ENCODE measurements around the gene FTH1. TPM values are rescaled to one million over a fixed set of nuclear protein-coding genes. Genes with fewer than 3 reads are reported as not detected.
A peak's percentile ranks its signal among the peaks of the same experiment; 100 is the strongest.
"Not testable (repeated sequence)": the region's sequence is repeated elsewhere in the genome, so short reads cannot be mapped to it uniquely, and the experiment has no call there.

Gene FTH1
- total RNA-seq, 1 experiment from 2014 or later: 6,804 TPM

GRCh38 chr11:61968758-61969390 is 1.4 kb upstream of the FTH1 start:
- H3F3A ChIP-seq (ENCODE audit: insufficient read depth, low read depth): peaks cover 93% of the 10 kb centered on the region
- H3K27ac ChIP-seq: peak overlapping the region; percentile 99
- peaks cover 67% of the 10 kb centered on the region for H3K79me2 ChIP-seq (ENCODE audit: low read depth)
- no peak overlapping the region for H2AFZ ChIP-seq
- peaks cover 63% of the 10 kb centered on the region for H3K4me1 ChIP-seq (replicated peaks; ENCODE audit: insufficient read depth)
- peak overlapping the region; percentile 99 for H3K4me2 ChIP-seq
- peaks cover 31% of the 10 kb centered on the region for H3K36me3 ChIP-seq (ENCODE audit: low read depth)
- no peak for TF ChIP-seq EZH2 (IDR thresholded peaks at IDR 0.05; ENCODE audit: low read depth)
- TF ChIP-seq CTCF (conservative IDR thresholded peaks at IDR 0.05): no peak
- H3K9me3 ChIP-seq (ENCODE audit: insufficient read depth, low read depth): no peaks in the 10 kb centered on the region
- DNase-seq: peak in 1 of 2 experiments; percentile 47
- intact Hi-C loops (cut with micrococcal nuclease; ENCODE audit: unreplicated experiment): loop anchor here (5.0 kb wide), 1 partner anchor 888 kb away; no protein-coding TSS in a partner anchor
- no TSS peak for BruUV-seq (replicated peaks)
- CTCF ChIA-PET: interaction anchor here (0.6 to 2.0 kb wide), 3 partner anchors 46 to 107 kb away, joined by 3 to 8 read pairs (median 3); no protein-coding TSS in a partner anchor
- POLR2A ChIA-PET (ENCODE audit: unreplicated experiment): interaction anchor here (0.5 to 2.5 kb wide), 9 partner anchors 22 to 332 kb away, joined by 3 to 42 read pairs (median 4); no protein-coding TSS in a partner anchor
- H3K9me2 ChIP-seq (ENCODE audit: insufficient read depth): no peaks in the 10 kb centered on the region
- no peaks in the 10 kb centered on the region for H3K27me3 ChIP-seq (ENCODE audit: insufficient read depth, low read depth)
- H4K20me1 ChIP-seq (ENCODE audit: insufficient read depth): peaks cover 31% of the 10 kb centered on the region
- H3K4me3 ChIP-seq: peak overlapping the region; percentile 97

GRCh38 chr11:61967924-61968757 is 707 bp upstream of the FTH1 start:
- peaks cover 34% of the 10 kb centered on the region for H4K20me1 ChIP-seq (ENCODE audit: insufficient read depth)
- BruUV-seq (replicated peaks): TSS peak; percentile 48
- H3K27ac ChIP-seq: peak overlapping the region; percentile 99
- H3K4me3 ChIP-seq: peak overlapping the region; percentile 97
- TF ChIP-seq CTCF (conservative IDR thresholded peaks at IDR 0.05): no peak
- TF ChIP-seq EZH2 (IDR thresholded peaks at IDR 0.05; ENCODE audit: low read depth): no peak
- peaks cover 63% of the 10 kb centered on the region for H3K4me1 ChIP-seq (replicated peaks; ENCODE audit: insufficient read depth)
- H3K79me2 ChIP-seq (ENCODE audit: low read depth): peaks cover 73% of the 10 kb centered on the region
- H3K36me3 ChIP-seq (ENCODE audit: low read depth): peaks cover 31% of the 10 kb centered on the region
- no peaks in the 10 kb centered on the region for H3K27me3 ChIP-seq (ENCODE audit: insufficient read depth, low read depth)
- no peaks in the 10 kb centered on the region for H3K9me2 ChIP-seq (ENCODE audit: insufficient read depth)
- H3K4me2 ChIP-seq: peak overlapping the region; percentile 99
- POLR2A ChIA-PET (ENCODE audit: unreplicated experiment): interaction anchor here (0.5 to 2.5 kb wide), 12 partner anchors 11 to 170 kb away, joined by 3 to 42 read pairs (median 4); no protein-coding TSS in a partner anchor
- intact Hi-C loops (cut with micrococcal nuclease; ENCODE audit: unreplicated experiment): loop anchor here (1.0 to 5.0 kb wide), 5 partner anchors 57 to 889 kb away; no protein-coding TSS in a partner anchor
- H3F3A ChIP-seq (ENCODE audit: insufficient read depth, low read depth): peaks cover 93% of the 10 kb centered on the region
- CTCF ChIA-PET: interaction anchor here (0.6 to 2.0 kb wide), 3 partner anchors 45 to 77 kb away, joined by 3 to 8 read pairs (median 4); no protein-coding TSS in a partner anchor
- peak; percentile 38 to 40 for DNase-seq
- H3K9me3 ChIP-seq (ENCODE audit: insufficient read depth, low read depth): no peaks in the 10 kb centered on the region
- H2AFZ ChIP-seq: peak overlapping the region; percentile 30

DNA sequence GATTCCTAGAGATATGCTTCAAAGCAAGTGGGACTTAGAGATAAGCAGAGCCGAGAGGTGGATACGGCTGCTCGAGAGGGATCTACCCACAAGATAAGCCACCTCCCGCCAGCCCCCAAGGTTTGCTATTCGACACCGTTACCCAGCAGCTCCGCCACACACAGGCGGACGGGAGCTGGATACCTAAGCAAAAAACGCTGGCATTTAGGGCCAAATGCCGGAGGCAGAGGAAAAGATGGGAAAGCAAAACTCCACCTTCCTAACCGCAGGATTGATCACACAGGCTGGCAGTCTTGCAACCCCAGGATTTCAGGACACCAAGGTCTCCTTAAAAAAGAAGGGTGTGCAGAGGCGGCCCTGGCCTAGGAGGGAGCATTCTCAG is 709 bp downstream of the FTH1 start:
- Histone ChIP-seq H3K4me1 (replicated peaks; ENCODE audit: insufficient read depth) (peaks cover 64% of the 10 kb centered on the region), H3K4me3 (peak overlapping the region; percentile 97), H3K4me2 (peak overlapping the region; percentile 99), H3K27ac (peak overlapping the region; percentile 99), H3K9me3 (ENCODE audit: insufficient read depth, low read depth) (no peaks in the 10 kb centered on the region), H3F3A (ENCODE audit: insufficient read depth, low read depth) (peaks cover 95% of the 10 kb centered on the region), H3K36me3 (ENCODE audit: low read depth) (peaks cover 31% of the 10 kb centered on the region), H3K27me3 (ENCODE audit: insufficient read depth, low read depth) (no peaks in the 10 kb centered on the region), H2AFZ (no peak overlapping the region), H3K79me2 (ENCODE audit: low read depth) (peaks cover 73% of the 10 kb centered on the region), H4K20me1 (ENCODE audit: insufficient read depth) (peaks cover 34% of the 10 kb centered on the region), H3K9me2 (ENCODE audit: insufficient read depth) (no peaks in the 10 kb centered on the region)
- TSS peak; percentile 48 for BruUV-seq (replicated peaks)
- ChIA-PET POLR2A (ENCODE audit: unreplicated experiment) (interaction anchor here (0.7 to 1.8 kb wide), 2 partner anchors 79 to 142 kb away, joined by 3 to 5 read pairs; no protein-coding TSS in a partner anchor), CTCF (interaction anchor here (2.0 kb wide), 1 partner anchor 78 kb away, joined by 8 read pairs; no protein-coding TSS in a partner anchor)
- peak in 1 of 2 experiments; percentile 58 for DNase-seq
- intact Hi-C loops (cut with micrococcal nuclease; ENCODE audit: unreplicated experiment): loop anchor here (1.0 to 5.0 kb wide), 5 partner anchors 59 to 891 kb away; no protein-coding TSS in a partner anchor
- TF ChIP-seq EZH2 (IDR thresholded peaks at IDR 0.05; ENCODE audit: low read depth) (no peak), CTCF (conservative IDR thresholded peaks at IDR 0.05) (no peak)

DNA sequence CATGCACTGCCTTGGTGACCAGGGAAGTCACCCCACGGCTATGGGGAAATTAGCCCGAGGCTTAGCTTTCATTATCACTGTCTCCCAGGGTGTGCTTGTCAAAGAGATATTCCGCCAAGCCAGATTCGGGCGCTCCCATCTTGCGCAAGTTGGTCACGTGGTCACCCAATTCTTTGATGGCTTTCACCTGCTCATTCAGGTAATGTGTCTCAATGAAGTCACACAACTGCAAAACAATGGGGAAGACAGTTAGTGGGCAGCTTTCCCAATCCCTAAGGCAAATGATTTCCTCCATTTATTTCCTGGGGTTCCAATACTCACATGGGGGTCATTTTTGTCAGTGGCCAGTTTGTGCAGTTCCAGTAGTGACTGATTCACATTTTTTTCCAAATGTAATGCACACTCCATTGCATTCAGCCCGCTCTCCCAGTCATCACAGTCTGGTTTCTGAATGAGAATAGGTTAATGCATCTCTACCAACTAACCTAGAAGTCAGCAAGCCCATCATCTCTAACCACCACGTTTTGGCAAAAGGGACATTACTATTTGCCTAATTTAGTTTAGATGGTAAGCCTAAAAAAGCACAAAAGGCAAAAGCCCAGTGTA is 2.7 kb downstream of the FTH1 start:
- Histone ChIP-seq H3K4me3 (peak overlapping the region; percentile 97), H3K79me2 (ENCODE audit: low read depth) (peaks cover 62% of the 10 kb centered on the region), H3K4me2 (peak overlapping the region; percentile 99), H3K27ac (peak overlapping the region; percentile 99), H3K4me1 (replicated peaks; ENCODE audit: insufficient read depth) (peaks cover 53% of the 10 kb centered on the region), H3F3A (ENCODE audit: insufficient read depth, low read depth) (peaks cover 85% of the 10 kb centered on the region), H4K20me1 (ENCODE audit: insufficient read depth) (peaks cover 34% of the 10 kb centered on the region), H3K36me3 (ENCODE audit: low read depth) (peaks cover 31% of the 10 kb centered on the region)
- H3K9me2 ChIP-seq (ENCODE audit: insufficient read depth); H2AFZ ChIP-seq; H3K9me3 ChIP-seq (ENCODE audit: insufficient read depth, low read depth); BruUV-seq (replicated peaks); H3K27me3 ChIP-seq (ENCODE audit: insufficient read depth, low read depth): not testable (repeated sequence)
- DNase-seq: peak; percentile 64 to 71
- ChIA-PET CTCF (interaction anchor here (1.1 kb wide), 1 partner anchor 90 kb away, joined by 3 read pairs; no protein-coding TSS in a partner anchor), POLR2A (ENCODE audit: unreplicated experiment) (interaction anchor here (0.5 to 0.6 kb wide), 3 partner anchors 25 to 921 kb away, joined by 3 to 15 read pairs (median 8); no protein-coding TSS in a partner anchor)
- intact Hi-C loops (cut with micrococcal nuclease; ENCODE audit: unreplicated experiment): loop anchor here (5.0 kb wide), 2 partner anchors 67 to 893 kb away; no protein-coding TSS in a partner anchor

Data from PC-9 (cell line).